HG02885 (cell line): ENCODE measurements around the gene FOXJ1.

Source experiments
- ATAC-seq: cut with Tn5 transposase; IDR thresholded peaks from one replicate; pipeline ENCODE4 v1.9.1; 2021; ENCODE audit warnings: mild to moderate bottlenecking; ENCODE audit not compliant: unreplicated experiment, poor library complexity

The FOXJ1 gene

DNA sequence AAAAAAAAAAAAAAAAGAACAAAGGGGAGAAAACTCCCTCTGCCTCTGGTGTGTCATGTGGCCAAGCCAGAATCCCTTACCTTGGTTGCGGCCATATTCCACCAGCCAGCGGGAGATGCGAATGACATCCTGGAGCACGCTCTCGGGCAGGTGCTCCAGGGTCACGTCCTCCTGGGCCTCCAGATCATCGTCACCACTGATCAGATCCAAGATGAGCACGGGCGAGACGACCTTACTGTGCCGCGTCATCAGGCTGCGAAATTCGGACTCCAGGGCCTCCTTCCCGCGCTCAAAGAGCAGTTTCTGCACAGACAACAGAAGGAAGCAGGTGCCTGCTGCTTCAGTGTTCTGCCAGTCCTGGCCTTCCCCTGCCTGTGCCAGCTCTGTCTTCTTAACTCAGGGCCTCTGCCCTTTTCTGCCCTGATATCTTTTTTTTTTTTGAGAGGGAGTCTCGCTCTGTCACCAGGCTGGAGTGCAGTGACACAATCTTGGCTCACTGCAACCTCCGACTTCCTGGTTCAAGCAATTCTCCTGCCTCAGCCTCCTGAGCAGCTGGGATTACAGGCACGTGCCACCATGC, 43.2 kb downstream of the FOXJ1 start:
- ATAC-seq: no peak

DNA sequence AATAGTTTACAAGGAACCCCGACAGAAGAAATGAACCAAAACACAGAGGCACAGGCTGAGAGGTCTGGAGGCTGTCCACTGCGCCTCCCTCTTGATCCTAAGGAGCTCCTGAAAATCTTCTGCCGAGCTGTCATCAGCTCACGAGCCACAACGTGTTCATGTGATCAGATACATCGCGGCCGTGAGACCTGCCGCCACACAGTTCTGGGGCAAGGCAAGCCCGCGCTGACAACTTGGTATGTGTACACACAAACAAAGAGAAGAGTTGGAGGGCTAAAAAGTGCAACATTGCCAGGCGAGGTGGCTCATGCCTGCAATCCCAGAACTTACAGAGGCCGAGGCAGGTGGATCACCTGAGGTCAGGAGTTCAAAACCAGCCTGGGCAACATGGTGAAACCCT, 45.1 kb downstream of the FOXJ1 start:
- no peak for ATAC-seq

DNA sequence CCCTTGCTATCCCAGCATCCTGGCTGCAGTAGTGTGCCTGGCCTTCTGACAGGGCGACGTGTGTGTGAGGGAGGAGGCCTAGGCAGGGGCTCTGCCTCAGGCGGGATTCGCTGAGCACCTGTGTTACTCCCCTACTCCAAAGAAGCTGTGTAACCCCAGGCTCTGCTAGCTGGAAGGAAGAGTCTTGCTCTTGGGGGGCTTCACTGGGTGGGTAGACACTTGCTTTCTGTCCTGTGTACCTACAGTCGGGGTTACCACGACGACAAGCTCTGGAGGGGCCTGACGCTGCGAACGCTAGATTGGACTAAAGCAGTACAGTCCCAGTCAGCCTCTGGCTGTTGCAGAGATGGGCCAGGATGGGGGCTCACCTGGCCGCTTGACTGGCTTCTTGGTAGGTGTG, 47.0 kb downstream of the FOXJ1 start:
- ATAC-seq: no peak

DNA sequence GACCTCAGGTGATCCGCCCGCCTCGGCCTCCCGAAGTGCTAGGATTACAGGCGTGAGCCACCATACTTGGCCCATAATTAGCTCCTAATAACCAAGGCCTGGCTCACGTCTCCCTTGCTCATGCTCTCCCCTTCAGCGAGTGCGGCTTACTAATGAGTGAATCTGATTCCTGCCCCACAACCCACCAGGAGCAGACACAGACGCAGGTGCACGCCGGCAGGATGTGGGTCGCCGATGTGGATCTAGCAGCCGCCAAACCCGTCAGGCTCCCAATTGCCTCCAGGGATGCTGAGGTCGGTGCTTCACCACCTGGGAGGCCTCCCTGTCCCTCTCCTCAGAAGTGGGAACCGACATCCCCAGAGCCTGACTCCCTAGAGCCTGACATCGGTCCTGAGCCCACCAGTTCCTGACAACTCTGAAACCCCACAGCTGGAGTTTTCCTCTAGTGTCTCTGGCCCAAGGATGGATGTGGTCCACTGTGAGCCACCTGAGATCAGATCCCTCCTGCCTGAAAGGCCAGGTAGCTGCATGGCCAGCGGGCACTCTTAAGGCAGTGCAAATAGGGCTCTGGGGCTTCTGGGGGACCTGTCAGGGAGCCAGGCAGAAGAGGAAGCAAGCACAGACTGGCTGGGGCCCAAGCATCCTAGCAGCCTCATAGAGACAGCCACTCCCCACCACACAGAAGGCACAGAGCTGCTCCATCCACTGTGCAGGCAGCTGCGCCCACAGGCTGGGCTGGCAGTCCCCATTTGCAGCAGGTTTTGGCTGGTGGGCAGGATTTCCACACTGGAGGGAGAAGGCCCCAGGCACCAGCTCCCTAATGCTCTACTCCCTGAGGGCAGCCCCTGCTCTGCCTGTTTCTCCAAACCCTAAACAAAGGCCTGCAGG, 48.3 kb downstream of the FOXJ1 start:
- ATAC-seq: no peak

DNA sequence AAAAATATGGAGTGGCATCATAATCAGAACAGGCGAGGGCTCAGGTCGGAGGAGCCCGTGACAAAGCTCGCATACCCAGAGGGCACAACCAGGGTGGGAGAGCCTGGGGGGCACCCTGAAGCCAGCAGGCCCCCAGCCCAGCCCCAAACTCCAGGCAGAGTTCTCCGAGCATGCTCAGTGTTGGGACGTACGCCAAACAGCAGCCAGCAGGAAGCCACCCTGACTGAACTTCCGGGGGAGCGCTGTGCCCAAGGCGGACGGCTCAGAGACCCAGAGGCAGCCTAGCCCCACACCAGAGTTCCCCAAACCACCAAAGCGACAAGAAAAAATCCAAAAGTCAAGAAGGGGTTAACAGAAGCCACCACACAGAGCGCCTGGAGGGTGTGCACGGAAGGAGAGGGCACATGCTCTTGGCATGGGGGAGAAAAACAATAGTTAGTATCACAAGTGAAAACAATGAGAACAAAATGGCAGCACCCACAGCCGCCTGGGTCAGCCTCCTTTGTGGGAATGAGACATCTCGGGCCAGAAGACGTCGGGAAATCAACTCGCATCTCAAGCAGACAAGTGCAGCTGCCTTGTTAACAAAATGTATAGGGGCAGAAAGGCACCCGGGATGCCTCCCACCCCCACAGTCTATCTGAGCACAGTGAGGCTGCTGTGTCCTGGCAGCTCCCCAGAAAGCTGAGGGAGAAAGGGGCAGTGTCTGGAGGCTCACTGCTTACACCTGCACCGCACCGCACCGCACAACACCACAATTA, 49.3 kb downstream of the FOXJ1 start:
- ATAC-seq: no peak

DNA sequence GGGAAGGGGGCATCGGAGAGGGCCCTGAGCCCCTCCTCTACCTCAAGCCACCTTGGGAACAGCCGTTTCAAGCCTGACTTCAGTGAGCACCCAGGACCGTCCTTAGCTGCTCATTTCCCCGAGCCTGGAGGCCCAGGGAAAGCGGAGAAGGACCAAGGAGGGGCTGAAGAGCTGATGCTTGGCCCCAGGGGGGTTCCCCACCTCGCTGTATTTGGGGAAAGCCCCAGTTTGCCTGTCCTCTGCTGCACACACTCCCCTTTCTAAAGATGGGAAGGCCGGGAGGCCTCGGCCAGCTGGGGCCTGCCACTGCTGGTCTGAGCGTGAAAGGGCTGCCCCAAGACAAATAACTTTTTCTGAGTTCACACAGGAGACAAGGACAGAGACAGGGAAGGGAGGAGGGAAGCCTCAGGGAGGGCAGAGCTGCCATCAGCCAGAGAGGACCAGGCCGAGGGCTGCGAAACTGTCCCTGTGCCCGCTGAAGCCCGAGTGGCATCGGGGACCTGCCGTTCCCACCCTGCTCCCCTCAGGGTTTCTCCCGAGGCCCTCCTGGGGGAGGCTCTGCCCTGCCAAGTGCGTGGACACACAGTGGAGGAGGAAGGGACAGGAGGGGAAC, 50.4 kb downstream of the FOXJ1 start:
- ATAC-seq: no peak

DNA sequence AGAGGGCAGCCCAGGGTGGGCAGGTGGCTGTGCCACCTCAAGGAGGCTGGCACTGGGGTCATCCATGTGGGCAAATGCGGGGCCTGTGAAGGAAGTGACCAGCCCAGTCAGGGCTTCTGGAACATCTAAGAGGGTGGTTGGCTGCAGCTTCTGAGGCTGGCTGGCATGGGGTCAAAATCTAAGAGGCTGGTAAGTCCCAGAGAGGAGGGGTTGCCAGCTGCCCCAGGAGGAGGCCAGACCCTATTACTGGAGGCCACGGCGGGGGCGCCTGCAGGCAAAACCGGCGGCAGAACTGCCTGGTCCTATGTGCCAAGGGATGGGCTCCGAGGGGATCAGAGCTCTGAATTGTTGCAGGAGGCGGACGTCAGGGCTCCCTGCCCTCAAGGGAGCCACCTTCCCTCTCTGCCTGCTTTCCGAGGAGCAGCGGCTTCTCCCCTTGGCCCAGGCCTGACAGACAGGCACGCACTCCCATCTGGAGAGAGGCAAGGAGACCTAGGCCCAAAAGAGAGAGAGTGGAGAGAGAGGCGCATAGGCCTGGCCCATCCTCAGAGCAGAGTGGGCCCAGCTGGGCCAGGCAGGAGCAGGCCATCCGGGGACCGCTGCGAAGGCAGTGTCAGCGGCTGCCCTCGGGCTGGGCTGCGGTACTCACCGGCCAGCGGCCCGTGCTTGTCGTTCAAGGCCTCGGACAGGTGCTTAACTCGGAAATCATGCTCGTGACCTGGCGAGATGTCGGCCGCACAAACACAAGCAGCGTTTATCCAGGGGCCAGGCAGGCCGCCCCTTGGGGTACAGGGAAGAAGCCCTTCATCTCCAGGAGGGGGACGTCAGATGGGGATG, 51.1 kb downstream of the FOXJ1 start:
- ATAC-seq: no peak

DNA sequence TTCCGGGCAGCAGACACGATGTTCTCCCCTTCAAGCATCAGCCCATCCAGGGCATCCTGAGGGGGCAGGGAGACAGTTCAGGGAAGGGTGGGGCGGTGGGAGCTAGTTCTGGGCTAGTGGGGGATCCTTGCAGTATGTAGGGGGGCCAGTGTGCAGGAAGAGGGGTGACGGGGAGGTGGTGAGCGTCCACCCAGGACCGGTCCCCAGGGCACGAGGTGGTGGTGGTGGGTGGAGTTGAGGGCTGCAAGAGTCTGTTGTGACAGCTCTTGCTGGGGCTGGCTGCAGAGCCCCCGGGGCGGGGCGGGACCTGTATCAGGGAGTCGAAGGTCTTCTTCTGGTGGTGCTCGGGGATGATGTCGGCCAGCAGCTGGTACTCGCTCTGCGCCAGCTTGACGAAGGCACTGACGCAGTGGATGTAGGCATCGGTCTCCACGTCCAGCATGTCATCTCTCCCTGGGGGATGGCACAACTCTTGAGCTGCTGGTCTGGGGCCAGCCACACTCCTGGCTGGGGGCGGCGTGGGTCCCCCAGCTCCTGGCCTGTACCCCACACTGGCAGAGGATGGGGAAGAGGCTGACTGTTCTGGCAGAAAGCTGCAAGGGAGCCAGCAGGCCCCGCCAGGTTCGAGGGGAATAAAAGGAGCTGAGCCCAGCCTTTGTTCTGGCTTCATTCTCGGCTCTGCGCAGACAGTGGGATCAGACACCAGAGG, 52.0 kb downstream of the FOXJ1 start:
- ATAC-seq: no peak

DNA sequence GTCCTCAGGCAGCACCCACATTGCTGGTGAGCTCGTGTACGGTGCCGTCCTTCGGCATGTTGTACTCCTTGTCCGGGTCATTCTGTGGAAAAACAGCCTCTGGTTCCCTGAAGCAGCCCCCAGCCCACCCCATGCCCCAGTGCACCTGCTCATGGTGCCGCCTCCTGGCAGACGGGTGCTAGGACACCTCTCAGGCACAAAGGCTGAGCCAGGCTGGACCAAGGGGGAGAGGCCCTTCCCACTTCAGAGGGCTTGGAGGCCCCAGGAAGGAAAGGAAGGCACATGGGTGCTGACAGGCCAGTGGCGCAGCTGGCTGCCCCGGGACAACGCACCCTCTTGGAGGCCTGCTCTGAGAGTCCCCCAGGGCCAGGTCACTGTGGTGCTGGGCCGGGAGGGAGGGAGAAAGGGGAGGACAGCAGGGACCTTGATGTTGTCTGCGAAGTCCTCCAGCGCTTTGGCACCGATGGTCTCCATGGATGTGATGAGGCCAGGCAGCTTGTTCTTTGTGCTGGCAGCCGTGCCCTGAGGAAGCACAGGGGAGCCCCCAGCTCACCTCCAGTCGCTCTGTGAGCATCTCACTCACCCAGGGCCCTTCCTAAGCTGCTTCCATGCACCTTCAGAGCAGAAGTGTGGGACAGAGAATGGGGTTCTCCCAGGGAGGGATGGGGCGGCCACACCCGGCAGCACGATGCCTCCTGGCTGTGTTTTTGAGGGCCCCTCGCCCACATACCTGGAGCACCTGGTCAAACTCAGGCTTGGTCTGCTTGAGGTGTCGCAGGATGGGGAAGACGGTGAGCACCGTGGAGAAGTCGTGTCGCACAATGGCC, 52.8 kb downstream of the FOXJ1 start:
- ATAC-seq: no peak

DNA sequence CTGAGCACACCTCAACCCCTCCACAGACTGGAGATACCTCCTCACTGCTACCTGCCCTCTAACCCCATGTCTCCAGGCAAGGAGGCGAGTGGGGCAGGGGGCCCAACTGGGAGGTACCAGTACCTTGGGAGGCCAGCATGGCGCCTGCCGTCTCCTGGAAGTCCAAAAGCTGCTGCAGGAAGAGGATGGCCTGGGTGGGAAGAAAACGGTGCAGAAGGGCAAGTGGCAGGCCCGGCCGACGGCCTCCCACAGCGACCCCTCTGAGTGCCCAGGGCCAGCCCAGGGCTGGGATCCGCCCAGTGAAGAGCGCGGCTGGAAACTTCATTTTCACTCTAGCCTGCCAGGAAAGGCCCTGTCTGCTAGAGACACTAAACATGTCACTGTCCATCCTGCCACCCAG, 53.5 kb downstream of the FOXJ1 start:
- ATAC-seq: no peak

DNA sequence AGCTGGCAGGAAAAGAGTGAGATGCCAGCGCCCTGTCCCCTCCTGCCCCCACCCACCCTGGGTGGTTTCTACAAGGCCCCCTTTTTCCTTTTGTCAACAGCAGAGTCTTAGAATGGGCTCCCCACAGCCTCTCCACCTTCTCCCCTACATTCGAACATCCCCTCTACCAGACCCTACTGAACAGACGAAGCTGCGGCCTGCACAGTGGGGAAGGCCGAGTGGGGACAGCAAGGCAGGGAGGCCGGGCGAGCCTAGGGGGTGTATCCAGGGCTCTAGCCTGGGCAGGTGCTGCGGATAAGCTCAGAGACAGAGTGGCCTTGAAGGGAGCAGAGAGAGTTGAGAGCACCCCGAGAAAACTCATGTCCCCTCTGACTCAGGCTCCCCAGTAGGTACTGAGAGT, 54.7 kb downstream of the FOXJ1 start:
- no peak for ATAC-seq
